Brain microvascular endothelial cell (primary cell): ENCODE results near the gene SKIC3.

Experiments used
- DNase-seq: peaks from one replicate; pipeline ENCODE4 v3.0.0-alpha.2; 2020
- H3K27ac ChIP-seq: fragments of 250-450 bp; sonication (Bioruptor Pico); 2 replicates; pipeline ENCODE4 v1.5.1; 2020; ENCODE audit warnings: mild to moderate bottlenecking, moderate library complexity
- H3K27me3 ChIP-seq: fragments of 250-450 bp; sonication (Bioruptor Pico); replicated peaks from 2 replicates; pipeline ENCODE4 v1.5.1; 2020; ENCODE audit warnings: mild to moderate bottlenecking
- H3K36me3 ChIP-seq: fragments of 250-450 bp; sonication (Bioruptor Pico); replicated peaks from 2 replicates; pipeline ENCODE4 v1.5.1; 2020; ENCODE audit warnings: mild to moderate bottlenecking
- H3K4me3 ChIP-seq: 2 replicates; pipeline ENCODE4 v1.5.1; 2011; ENCODE audit warnings: low read depth, mild to moderate bottlenecking, control low read depth, low read length, moderate library complexity
- CTCF ChIP-seq: IDR thresholded peaks from 2 replicates; pipeline ENCODE4 v1.5.1; 2011; ENCODE audit warnings: low read depth, mild to moderate bottlenecking, moderate library complexity, low read length, control low read depth, inconsistent platforms; ENCODE audit errors: missing control alignments
- in situ Hi-C: cut with HindIII; loops from 2 replicates; pipeline ENCODE4 v1.10.0; 2017; ENCODE audit warnings: low sequenced_read_pairs, low pct_ligation_motif_present

Gene SKIC3

DNA sequence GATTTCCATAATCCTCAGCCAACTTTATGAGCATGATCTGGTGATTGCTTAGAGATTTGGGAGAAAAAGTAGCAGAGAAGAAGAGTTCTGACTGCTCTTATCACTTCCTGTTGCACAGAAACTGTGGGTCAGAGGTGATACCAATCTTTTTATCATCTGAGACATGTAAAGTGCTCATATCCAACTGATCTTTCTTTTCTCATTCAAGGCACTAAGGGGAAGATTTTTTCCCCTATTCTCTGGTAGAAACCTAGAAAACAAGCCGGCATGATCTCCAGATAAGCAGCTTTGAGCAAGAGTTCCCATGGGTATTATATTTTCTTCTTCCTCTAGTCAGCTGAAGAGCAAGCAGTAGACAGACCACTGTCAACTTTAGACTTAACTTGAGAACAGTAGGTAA is 36.1 kb upstream of the SKIC3 start:
- Histone ChIP-seq H3K27ac (peak overlapping the region; percentile 86), H3K27me3 (no peaks in the 10 kb centered on the region), H3K36me3 (no peaks in the 10 kb centered on the region), H3K4me3 (no peak overlapping the region)
- in situ Hi-C loops: no loop called here
- no peak for TF ChIP-seq CTCF
- DNase-seq: no peak

DNA sequence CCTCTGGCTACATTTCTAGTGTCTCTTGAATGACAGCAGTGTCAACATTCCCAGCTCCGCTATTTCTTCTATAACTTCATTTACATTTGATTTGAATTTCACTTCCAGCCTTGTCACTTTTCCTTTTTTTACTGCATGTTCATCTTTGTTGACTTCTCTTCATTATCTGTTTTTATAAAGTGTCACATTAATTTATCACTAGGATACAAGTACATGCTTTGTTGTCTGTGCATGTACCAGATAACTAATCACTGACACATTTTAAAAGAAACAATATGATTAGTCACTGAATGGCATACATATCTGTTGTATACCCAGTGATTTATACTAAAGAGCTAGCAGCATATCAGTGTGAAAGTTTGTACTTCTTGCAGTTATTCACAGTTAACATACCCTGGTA is 29.2 kb upstream of the SKIC3 start:
- H3K27me3 ChIP-seq: no peaks in the 10 kb centered on the region
- no peak overlapping the region for H3K27ac ChIP-seq
- DNase-seq: no peak
- no peak for TF ChIP-seq CTCF
- peaks cover 5% of the 10 kb centered on the region for H3K36me3 ChIP-seq
- in situ Hi-C loops: no loop called here
- H3K4me3 ChIP-seq: no peak overlapping the region

DNA sequence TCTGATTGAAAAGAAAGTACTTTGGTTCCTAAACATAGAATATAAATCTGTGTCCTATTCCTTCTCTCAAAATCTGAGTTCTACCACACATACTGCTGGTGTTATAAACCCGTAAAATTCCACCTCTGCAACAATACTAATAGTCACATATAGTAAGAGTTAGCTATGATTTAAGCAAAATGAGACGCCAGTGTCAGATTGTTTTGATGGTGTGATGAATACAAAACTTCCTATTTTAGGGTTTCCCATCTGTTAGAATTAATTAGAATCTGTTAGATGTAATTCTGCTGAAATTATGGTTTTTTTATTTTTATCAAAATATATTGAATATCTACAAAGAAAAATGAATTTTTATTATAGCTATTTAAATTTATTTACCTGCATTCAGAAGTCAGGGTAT is 26.8 kb upstream of the SKIC3 start:
- Histone ChIP-seq H3K4me3 (no peak overlapping the region), H3K27ac (no peak overlapping the region), H3K27me3 (no peaks in the 10 kb centered on the region), H3K36me3 (peaks cover 5% of the 10 kb centered on the region)
- no peak for DNase-seq
- in situ Hi-C loops: no loop called here
- no peak for TF ChIP-seq CTCF

DNA sequence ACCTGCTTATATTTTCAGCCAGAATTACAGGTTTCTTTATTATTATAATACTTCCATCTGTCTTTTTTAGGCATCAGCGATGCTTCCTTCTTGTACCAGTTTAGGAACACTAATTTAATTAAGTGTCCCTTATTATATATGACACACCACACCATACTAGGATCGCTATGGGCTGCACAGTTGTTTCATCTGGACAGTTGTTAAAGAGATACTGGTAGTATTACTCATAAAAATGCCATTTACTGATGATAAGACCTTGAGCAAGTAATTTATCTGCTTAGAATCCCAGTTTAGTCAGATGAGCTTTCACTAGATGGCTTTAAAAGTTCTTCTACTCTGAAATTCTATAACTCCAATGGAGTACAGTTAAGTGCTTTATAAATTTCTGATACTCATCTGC is 17.2 kb upstream of the SKIC3 start:
- Histone ChIP-seq H3K4me3 (no peak overlapping the region), H3K27ac (no peak overlapping the region), H3K36me3 (peaks cover 2% of the 10 kb centered on the region), H3K27me3 (no peaks in the 10 kb centered on the region)
- no peak for DNase-seq
- in situ Hi-C loops: no loop called here
- no peak for TF ChIP-seq CTCF

GRCh38 chr5:95565280-95565920 is 10.6 kb upstream of the SKIC3 start:
- Histone ChIP-seq H3K27ac (peak overlapping the region; percentile 6), H3K4me3 (no peak overlapping the region), H3K27me3 (no peaks in the 10 kb centered on the region), H3K36me3 (peaks cover 5% of the 10 kb centered on the region)
- no peak for TF ChIP-seq CTCF
- in situ Hi-C loops: no loop called here
- DNase-seq: no peak

GRCh38 chr5:95564450-95564849 is 9.7 kb upstream of the SKIC3 start:
- no peak for TF ChIP-seq CTCF
- in situ Hi-C loops: no loop called here
- no peak overlapping the region for H3K4me3 ChIP-seq
- DNase-seq: no peak
- H3K36me3 ChIP-seq: peaks cover 5% of the 10 kb centered on the region
- no peaks in the 10 kb centered on the region for H3K27me3 ChIP-seq
- H3K27ac ChIP-seq: no peak overlapping the region
